Astrocyte (in vitro differentiated cells and primary cell): ENCODE data around the gene TROAP. TPM values are rescaled to one million over a fixed set of nuclear protein-coding genes. Genes with fewer than 3 reads are reported as not detected.

Experiments
- DNase-seq: peaks from one replicate; pipeline ENCODE4 v3.0.0-alpha.2; 2010; ENCODE audit warnings: low read depth
- FAIRE-seq: peaks from 2 replicates; lab custom pipeline; 2011; peaks lifted over from hg19 to GRCh38; lab: Jason Lieb, UNC
- H2AFZ ChIP-seq: 2 replicates; pipeline ENCODE4 v1.6.0; 2012; ENCODE audit warnings: low read depth, low read length, inconsistent platforms
- H3K27ac ChIP-seq: 2 replicates; pipeline ENCODE4 v1.5.1; 2011; ENCODE audit warnings: low read depth, low read length, inconsistent platforms
- H3K27me3 ChIP-seq: 2 replicates; pipeline ENCODE4 v1.6.0; 2011; ENCODE audit warnings: low read length, inconsistent platforms; ENCODE audit not compliant: insufficient read depth
- H3K36me3 ChIP-seq: 2 replicates; pipeline ENCODE4 v1.5.1; 2011; ENCODE audit warnings: low read length, inconsistent platforms; ENCODE audit not compliant: insufficient read depth
- H3K4me1 ChIP-seq: 2 replicates; pipeline ENCODE4 v1.5.1; 2011; ENCODE audit warnings: low read length, inconsistent platforms; ENCODE audit not compliant: insufficient read depth
- H3K4me2 ChIP-seq: 2 replicates; pipeline ENCODE4 v1.6.0; 2012; ENCODE audit warnings: low read length, inconsistent platforms
- H3K4me3 ChIP-seq: 2 replicates; pipeline ENCODE4 v1.5.1; 2011; ENCODE audit warnings: low read depth, mild to moderate bottlenecking, low read length, inconsistent platforms; ENCODE audit not compliant: insufficient read depth
- H3K79me2 ChIP-seq: 2 replicates; pipeline ENCODE4 v1.6.0; 2012; ENCODE audit warnings: mild to moderate bottlenecking, low read length, inconsistent platforms; ENCODE audit not compliant: insufficient read depth
- H3K9ac ChIP-seq: 2 replicates; pipeline ENCODE4 v1.6.0; 2012; ENCODE audit warnings: mild to moderate bottlenecking, low read length, inconsistent platforms
- H3K9me3 ChIP-seq: 2 replicates; pipeline ENCODE4 v1.5.1; 2012; ENCODE audit warnings: low read depth, mild to moderate bottlenecking, low read length, inconsistent platforms; ENCODE audit not compliant: insufficient read depth
- H4K20me1 ChIP-seq: 2 replicates; pipeline ENCODE4 v1.6.0; 2012; ENCODE audit warnings: low read length, inconsistent platforms; ENCODE audit not compliant: insufficient read depth
- H3K27ac Mint-ChIP-seq: one replicate; pipeline ENCODE4 v1.8.0; 2021; ENCODE audit warnings: mild to moderate bottlenecking, mixed read lengths; ENCODE audit not compliant: unreplicated experiment
- H3K27me3 Mint-ChIP-seq: one replicate; pipeline ENCODE4 v1.8.0; 2021; ENCODE audit warnings: low read depth, mixed read lengths; ENCODE audit not compliant: unreplicated experiment
- H3K36me3 Mint-ChIP-seq: one replicate; pipeline ENCODE4 v1.8.0; 2021; ENCODE audit warnings: low read depth, mixed read lengths; ENCODE audit not compliant: unreplicated experiment
- H3K4me1 Mint-ChIP-seq: one replicate; pipeline ENCODE4 v1.8.0; 2021; ENCODE audit warnings: low read depth, mixed read lengths; ENCODE audit not compliant: unreplicated experiment
- H3K4me3 Mint-ChIP-seq: one replicate; pipeline ENCODE4 v1.8.0; 2021; ENCODE audit warnings: mild to moderate bottlenecking, moderate library complexity, mixed read lengths; ENCODE audit not compliant: unreplicated experiment
- H3K9me3 Mint-ChIP-seq: one replicate; pipeline ENCODE4 v1.8.0; 2021; ENCODE audit warnings: mild to moderate bottlenecking, mixed read lengths; ENCODE audit not compliant: unreplicated experiment
- EZH2 ChIP-seq: IDR thresholded peaks from 2 replicates; pipeline ENCODE4 v1.6.1; 2012; ENCODE audit warnings: mild to moderate bottlenecking, low read length, inconsistent platforms; ENCODE audit not compliant: insufficient read depth
- total RNA-seq: library from RNA; stranded (reverse); gene quantifications from 2 replicates; pipeline ENCODE4 v1.2.1, GENCODE V29; 2021
- TF ChIP-seq, protein P1 (sequence below): IDR thresholded peaks from 2 replicates; pipeline ENCODE4 v1.5.1; 2011; ENCODE audit warnings: low read depth, mild to moderate bottlenecking, inconsistent platforms, low read length, moderate library complexity; ENCODE audit not compliant: insufficient read depth

The TROAP gene
- total RNA-seq, 1 donor from 2014 or later, result 2.7 TPM

DNA sequence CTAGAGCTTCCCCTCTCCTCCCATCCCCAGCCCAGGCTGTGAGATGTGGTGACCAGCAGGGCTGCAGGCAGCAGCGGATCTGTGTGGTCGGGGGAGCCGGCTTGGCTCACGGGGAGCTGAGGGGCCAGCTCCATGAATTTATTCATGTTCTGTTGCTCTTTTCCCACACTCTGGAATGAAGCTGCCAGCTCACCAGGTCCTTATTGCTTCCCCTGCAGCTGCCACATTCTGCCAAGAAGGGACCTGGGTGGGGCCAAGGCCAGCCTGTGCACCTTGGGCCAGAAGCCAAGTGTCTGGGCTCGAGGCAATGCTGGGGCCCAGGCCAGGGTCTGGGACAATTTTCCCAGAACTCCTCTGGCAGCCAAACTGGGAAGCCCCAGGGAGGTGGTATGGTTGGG lies 16.4 kb downstream of the TROAP start:
- H3K27ac ChIP-seq, result no peak overlapping the region
- DNase-seq (no peak), FAIRE-seq (no peak)
- no peaks in the 10 kb centered on the region for H4K20me1 ChIP-seq
- H3K36me3 Mint-ChIP-seq, result peaks cover 9% of the 10 kb centered on the region
- no peak overlapping the region for H3K4me2 ChIP-seq
- H3K4me1 ChIP-seq, result peaks cover 13% of the 10 kb centered on the region
- H3K79me2 ChIP-seq, result no peaks in the 10 kb centered on the region
- H2AFZ ChIP-seq, result no peak overlapping the region
- H3K4me3 Mint-ChIP-seq, result no peak overlapping the region
- H3K27me3 Mint-ChIP-seq, result peaks cover 86% of the 10 kb centered on the region
- TF ChIP-seq, protein P1, sequence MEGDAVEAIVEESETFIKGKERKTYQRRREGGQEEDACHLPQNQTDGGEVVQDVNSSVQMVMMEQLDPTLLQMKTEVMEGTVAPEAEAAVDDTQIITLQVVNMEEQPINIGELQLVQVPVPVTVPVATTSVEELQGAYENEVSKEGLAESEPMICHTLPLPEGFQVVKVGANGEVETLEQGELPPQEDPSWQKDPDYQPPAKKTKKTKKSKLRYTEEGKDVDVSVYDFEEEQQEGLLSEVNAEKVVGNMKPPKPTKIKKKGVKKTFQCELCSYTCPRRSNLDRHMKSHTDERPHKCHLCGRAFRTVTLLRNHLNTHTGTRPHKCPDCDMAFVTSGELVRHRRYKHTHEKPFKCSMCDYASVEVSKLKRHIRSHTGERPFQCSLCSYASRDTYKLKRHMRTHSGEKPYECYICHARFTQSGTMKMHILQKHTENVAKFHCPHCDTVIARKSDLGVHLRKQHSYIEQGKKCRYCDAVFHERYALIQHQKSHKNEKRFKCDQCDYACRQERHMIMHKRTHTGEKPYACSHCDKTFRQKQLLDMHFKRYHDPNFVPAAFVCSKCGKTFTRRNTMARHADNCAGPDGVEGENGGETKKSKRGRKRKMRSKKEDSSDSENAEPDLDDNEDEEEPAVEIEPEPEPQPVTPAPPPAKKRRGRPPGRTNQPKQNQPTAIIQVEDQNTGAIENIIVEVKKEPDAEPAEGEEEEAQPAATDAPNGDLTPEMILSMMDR, result no peak
- TF ChIP-seq EZH2, result no peak
- no peak overlapping the region for H3K27ac Mint-ChIP-seq
- no peak overlapping the region for H3K9ac ChIP-seq
- peaks cover 3% of the 10 kb centered on the region for H3K4me1 Mint-ChIP-seq
- H3K9me3 ChIP-seq, result peaks cover 3% of the 10 kb centered on the region
- peaks cover 82% of the 10 kb centered on the region for H3K27me3 ChIP-seq
- H3K4me3 ChIP-seq, result no peak overlapping the region
- H3K36me3 ChIP-seq, result no peaks in the 10 kb centered on the region
- peaks cover 12% of the 10 kb centered on the region for H3K9me3 Mint-ChIP-seq

DNA sequence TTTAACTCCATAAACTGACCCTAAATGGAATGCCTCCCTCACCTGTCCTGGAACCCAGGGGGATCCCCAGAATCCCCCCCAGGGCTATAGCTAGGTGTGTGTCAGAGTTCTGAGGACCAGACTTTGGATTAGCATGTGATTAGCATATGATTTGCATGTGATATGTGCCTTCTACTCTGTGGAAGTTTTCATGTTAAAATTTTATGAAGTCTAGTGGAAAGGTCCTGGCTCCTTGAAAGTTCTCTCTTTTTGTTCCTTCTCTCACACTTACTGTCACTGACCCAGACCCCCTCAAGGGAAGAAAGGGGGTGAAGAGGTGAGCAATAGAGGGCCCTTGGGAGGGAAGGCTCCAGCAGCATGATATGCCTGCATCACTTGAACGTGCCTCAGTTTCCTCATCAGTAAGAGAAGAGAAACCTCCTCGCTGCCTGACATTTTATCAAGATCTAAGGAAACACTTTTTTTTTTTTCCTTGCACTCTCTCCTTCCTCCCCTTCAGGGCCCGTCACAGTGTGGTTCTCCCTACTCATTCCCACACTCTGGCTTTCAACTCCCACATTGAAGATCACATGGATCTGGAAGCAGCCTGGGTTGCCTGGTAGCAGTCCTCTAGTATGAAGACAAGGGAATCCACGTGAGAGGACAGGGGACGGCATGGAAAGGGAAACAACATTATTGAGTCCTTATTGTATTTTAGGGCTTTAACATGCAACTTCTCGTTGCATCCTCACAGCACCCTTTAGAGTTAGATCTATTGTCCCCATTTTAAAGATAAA lies 17.2 kb downstream of the TROAP start:
- TF ChIP-seq, protein P1, result no peak
- TF ChIP-seq EZH2, result no peak
- no peak for FAIRE-seq
- no peak overlapping the region for H3K4me3 ChIP-seq
- H3K4me1 ChIP-seq, result peaks cover 13% of the 10 kb centered on the region
- H4K20me1 ChIP-seq, result no peaks in the 10 kb centered on the region
- peaks cover 77% of the 10 kb centered on the region for H3K27me3 ChIP-seq
- no peak for DNase-seq
- Mint-ChIP-seq H3K27ac (no peak overlapping the region), H3K36me3 (peaks cover 9% of the 10 kb centered on the region), H3K4me1 (peaks cover 3% of the 10 kb centered on the region), H3K27me3 (peaks cover 79% of the 10 kb centered on the region), H3K4me3 (no peak overlapping the region), H3K9me3 (peaks cover 9% of the 10 kb centered on the region)
- peaks cover 3% of the 10 kb centered on the region for H3K9me3 ChIP-seq
- no peak overlapping the region for H3K27ac ChIP-seq
- H3K36me3 ChIP-seq, result no peaks in the 10 kb centered on the region
- no peak overlapping the region for H2AFZ ChIP-seq
- no peaks in the 10 kb centered on the region for H3K79me2 ChIP-seq
- H3K4me2 ChIP-seq, result no peak overlapping the region
- no peak overlapping the region for H3K9ac ChIP-seq
